Neural progenitor cell (in vitro differentiated cells): Measurements from ENCODE around the gene TENM3. TPM values are rescaled to one million over a fixed set of nuclear protein-coding genes. Genes with fewer than 3 reads are reported as not detected.

Experiments
- DNase-seq: peaks from one replicate; pipeline ENCODE4 v3.0.0-alpha.2; 2016; ENCODE audit warnings: low spot score
- H2AFZ ChIP-seq: fragments of 200-600 bp; sonication (generic); replicated peaks from 2 replicates; pipeline ENCODE4 v1.6.1; 2016; ENCODE audit warnings: antibody characterized with exemption
- H3F3A ChIP-seq: fragments of 200-600 bp; sonication (generic); 2 replicates; pipeline ENCODE4 v1.6.1; 2016; ENCODE audit warnings: antibody characterized with exemption, low read depth
- H3K27ac ChIP-seq: fragments of 200-600 bp; sonication (generic); 2 replicates; pipeline ENCODE4 v1.5.1; 2016; ENCODE audit warnings: mild to moderate bottlenecking
- H3K27me3 ChIP-seq: fragments of 200-600 bp; sonication (generic); 2 replicates; pipeline ENCODE4 v1.6.1; 2016; ENCODE audit warnings: mild to moderate bottlenecking, moderate library complexity
- H3K36me3 ChIP-seq: fragments of 200-600 bp; sonication (generic); 2 replicates; pipeline ENCODE4 v1.5.1; 2016
- H3K4me1 ChIP-seq: fragments of 200-600 bp; sonication (generic); 2 replicates; pipeline ENCODE4 v1.6.1; 2016; ENCODE audit warnings: mixed run types
- H3K4me2 ChIP-seq: fragments of 200-600 bp; sonication (generic); 2 replicates; pipeline ENCODE4 v1.6.1; 2016
- H3K4me3 ChIP-seq: fragments of 200-600 bp; sonication (generic); 2 replicates; pipeline ENCODE4 v1.5.1; 2016
- H3K79me2 ChIP-seq: fragments of 200-600 bp; sonication (generic); 2 replicates; pipeline ENCODE4 v1.6.1; 2016; ENCODE audit warnings: low read depth
- H3K9ac ChIP-seq: fragments of 200-600 bp; sonication (generic); 2 replicates; pipeline ENCODE4 v1.6.1; 2016
- H3K9me3 ChIP-seq: fragments of 200-600 bp; sonication (generic); 2 replicates; pipeline ENCODE4 v1.5.1; 2016; ENCODE audit warnings: low read depth
- H4K20me1 ChIP-seq: fragments of 200-600 bp; sonication (generic); 2 replicates; pipeline ENCODE4 v1.6.1; 2016; ENCODE audit warnings: low read depth
- H3K27ac Mint-ChIP-seq: 3 replicates; pipeline ENCODE4 v1.8.0; 2021; ENCODE audit warnings: mixed read lengths
- H3K27me3 Mint-ChIP-seq: 2 replicates; pipeline ENCODE4 v1.8.0; 2022; ENCODE audit warnings: low read depth, mild to moderate bottlenecking, inconsistent platforms, moderate library complexity, mixed read lengths; ENCODE audit not compliant: insufficient read depth
- H3K36me3 Mint-ChIP-seq: 3 replicates; pipeline ENCODE4 v1.8.0; 2021; ENCODE audit warnings: mixed read lengths
- H3K4me1 Mint-ChIP-seq: 3 replicates; pipeline ENCODE4 v1.8.0; 2021; ENCODE audit warnings: mixed read lengths
- H3K4me3 Mint-ChIP-seq: 3 replicates; pipeline ENCODE4 v1.8.0; 2021; ENCODE audit warnings: mild to moderate bottlenecking, moderate library complexity, mixed read lengths
- H3K9me3 Mint-ChIP-seq: 3 replicates; pipeline ENCODE4 v1.8.0; 2020; ENCODE audit warnings: mixed read lengths
- EZH2 ChIP-seq: fragments of 200-600 bp; sonication (generic); IDR thresholded peaks from 2 replicates; pipeline ENCODE4 v1.6.1; 2017; ENCODE audit warnings: antibody characterized with exemption, mild to moderate bottlenecking, moderate library complexity
- EZH2phosphoT487 ChIP-seq: fragments of 200-600 bp; sonication (generic); IDR thresholded peaks from 2 replicates; pipeline ENCODE4 v1.6.1; 2017; ENCODE audit warnings: antibody characterized with exemption
- total RNA-seq: library from RNA; depleted of rRNA; stranded (reverse); fragments of >200 nt; gene quantifications from 2 replicates; pipeline ENCODE4 v1.2.3, GENCODE V29; 2015; ENCODE audit warnings: low replicate concordance
- TF ChIP-seq, protein P1 (sequence below): fragments of 200-600 bp; sonication (generic); IDR thresholded peaks from 2 replicates; pipeline ENCODE4 v1.5.1; 2017; ENCODE audit warnings: antibody characterized with exemption, mild to moderate bottlenecking

Gene TENM3
- total RNA-seq, 1 donor from 2014 or later = 78.7 TPM

- peaks cover 12% of the 10 kb centered on the region for H3K4me1 ChIP-seq
- no peak overlapping the region for H3K9ac ChIP-seq
- H3K9me3 ChIP-seq = no peaks in the 10 kb centered on the region
- TF ChIP-seq, protein P1, sequence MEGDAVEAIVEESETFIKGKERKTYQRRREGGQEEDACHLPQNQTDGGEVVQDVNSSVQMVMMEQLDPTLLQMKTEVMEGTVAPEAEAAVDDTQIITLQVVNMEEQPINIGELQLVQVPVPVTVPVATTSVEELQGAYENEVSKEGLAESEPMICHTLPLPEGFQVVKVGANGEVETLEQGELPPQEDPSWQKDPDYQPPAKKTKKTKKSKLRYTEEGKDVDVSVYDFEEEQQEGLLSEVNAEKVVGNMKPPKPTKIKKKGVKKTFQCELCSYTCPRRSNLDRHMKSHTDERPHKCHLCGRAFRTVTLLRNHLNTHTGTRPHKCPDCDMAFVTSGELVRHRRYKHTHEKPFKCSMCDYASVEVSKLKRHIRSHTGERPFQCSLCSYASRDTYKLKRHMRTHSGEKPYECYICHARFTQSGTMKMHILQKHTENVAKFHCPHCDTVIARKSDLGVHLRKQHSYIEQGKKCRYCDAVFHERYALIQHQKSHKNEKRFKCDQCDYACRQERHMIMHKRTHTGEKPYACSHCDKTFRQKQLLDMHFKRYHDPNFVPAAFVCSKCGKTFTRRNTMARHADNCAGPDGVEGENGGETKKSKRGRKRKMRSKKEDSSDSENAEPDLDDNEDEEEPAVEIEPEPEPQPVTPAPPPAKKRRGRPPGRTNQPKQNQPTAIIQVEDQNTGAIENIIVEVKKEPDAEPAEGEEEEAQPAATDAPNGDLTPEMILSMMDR = no peak
- TF ChIP-seq EZH2phosphoT487 = no peak
- TF ChIP-seq EZH2 = no peak
- Mint-ChIP-seq H3K27me3 (no peaks in the 10 kb centered on the region), H3K4me3 (no peak overlapping the region), H3K27ac (no peak overlapping the region), H3K9me3 (peaks cover 21% of the 10 kb centered on the region), H3K4me1 (peaks cover 8% of the 10 kb centered on the region), H3K36me3 (peaks cover 41% of the 10 kb centered on the region)
- peaks cover 4% of the 10 kb centered on the region for H3F3A ChIP-seq
- DNase-seq = no peak
- no peak overlapping the region for H3K4me2 ChIP-seq
- H3K36me3 ChIP-seq = peaks cover 7% of the 10 kb centered on the region
- H3K27me3 ChIP-seq = no peaks in the 10 kb centered on the region
- peaks cover 91% of the 10 kb centered on the region for H3K79me2 ChIP-seq
- H3K27ac ChIP-seq = no peak overlapping the region
- no peak overlapping the region for H3K4me3 ChIP-seq
- H2AFZ ChIP-seq = no peak overlapping the region
- H4K20me1 ChIP-seq = peaks cover 5% of the 10 kb centered on the region
Observed at GRCh38 chr4:182486881-182487280, 243.7 kb downstream of the TENM3 start.

DNA sequence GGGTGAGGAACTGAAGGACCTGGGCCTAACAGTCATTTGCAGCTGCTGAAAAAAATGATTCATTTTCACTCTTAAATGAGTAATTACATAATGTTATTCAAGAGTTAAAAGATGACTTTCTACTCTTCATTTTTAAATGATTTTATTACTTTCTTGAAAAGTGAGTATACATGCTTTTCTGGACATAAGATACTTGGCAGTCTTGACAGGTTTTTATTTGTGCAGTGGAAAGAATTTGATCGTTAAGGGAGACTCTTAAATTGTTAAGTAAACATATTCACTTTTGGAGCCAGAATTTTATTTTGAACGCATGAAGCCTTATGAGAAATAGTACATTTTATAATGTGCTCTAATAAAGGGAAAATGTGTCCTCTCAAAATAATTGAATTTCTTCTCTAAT lies 245.7 kb downstream of the TENM3 start:
- Histone ChIP-seq H3K36me3 (peaks cover 7% of the 10 kb centered on the region), H3K4me2 (no peak overlapping the region), H3K27ac (no peak overlapping the region), H3F3A (peaks cover 4% of the 10 kb centered on the region), H2AFZ (no peak overlapping the region), H3K9me3 (no peaks in the 10 kb centered on the region), H4K20me1 (peaks cover 9% of the 10 kb centered on the region), H3K4me1 (peaks cover 12% of the 10 kb centered on the region), H3K9ac (no peak overlapping the region), H3K79me2 (peaks cover 91% of the 10 kb centered on the region), H3K4me3 (no peak overlapping the region), H3K27me3 (no peaks in the 10 kb centered on the region)
- H3K27ac Mint-ChIP-seq = no peak overlapping the region
- no peaks in the 10 kb centered on the region for H3K27me3 Mint-ChIP-seq
- H3K9me3 Mint-ChIP-seq = peaks cover 18% of the 10 kb centered on the region
- peaks cover 8% of the 10 kb centered on the region for H3K4me1 Mint-ChIP-seq
- no peak for DNase-seq
- no peak overlapping the region for H3K4me3 Mint-ChIP-seq
- peaks cover 33% of the 10 kb centered on the region for H3K36me3 Mint-ChIP-seq
- TF ChIP-seq, protein P1 = no peak
- no peak for TF ChIP-seq EZH2phosphoT487

DNA sequence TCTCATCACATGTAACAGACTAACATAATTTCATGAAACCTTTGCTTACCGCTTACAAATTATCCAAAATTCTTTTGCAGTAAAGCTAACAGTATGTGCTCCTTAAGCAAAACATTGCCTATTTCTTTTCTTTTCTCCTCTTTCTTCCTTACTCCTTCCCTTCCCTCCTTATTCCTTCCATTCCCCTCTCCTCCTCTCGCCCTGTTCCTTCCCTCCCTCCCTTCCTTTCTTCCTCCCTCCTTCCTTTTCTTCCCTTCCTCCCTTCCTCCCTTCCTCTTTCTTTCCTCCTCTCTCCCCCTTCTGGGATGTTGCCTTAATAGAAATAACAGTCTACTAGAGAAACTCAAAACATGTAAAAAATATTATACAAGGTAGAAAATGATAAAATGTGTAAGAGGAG lies 246.4 kb downstream of the TENM3 start:
- Histone ChIP-seq H3K27ac (no peak overlapping the region), H3K9ac (no peak overlapping the region), H3K4me3 (no peak overlapping the region), H2AFZ (no peak overlapping the region), H3K79me2 (peaks cover 91% of the 10 kb centered on the region), H3K36me3 (peaks cover 7% of the 10 kb centered on the region), H3K4me2 (no peak overlapping the region), H3K9me3 (no peaks in the 10 kb centered on the region), H4K20me1 (peaks cover 9% of the 10 kb centered on the region), H3K27me3 (no peaks in the 10 kb centered on the region), H3F3A (peaks cover 4% of the 10 kb centered on the region), H3K4me1 (peaks cover 12% of the 10 kb centered on the region)
- no peak for TF ChIP-seq EZH2
- TF ChIP-seq, protein P1 = no peak
- TF ChIP-seq EZH2phosphoT487 = no peak
- no peak overlapping the region for H3K27ac Mint-ChIP-seq
- no peaks in the 10 kb centered on the region for H3K27me3 Mint-ChIP-seq
- H3K9me3 Mint-ChIP-seq = peaks cover 18% of the 10 kb centered on the region
- no peak for DNase-seq
- peaks cover 33% of the 10 kb centered on the region for H3K36me3 Mint-ChIP-seq
- peaks cover 8% of the 10 kb centered on the region for H3K4me1 Mint-ChIP-seq
- H3K4me3 Mint-ChIP-seq = no peak overlapping the region
